Esophagus squamous epithelium (tissue), 4 donors: ENCODE results near the gene KIF1B.

Source experiments
- POLR2A ChIP-seq, 4 donors: fragments of 450-650 bp; IDR thresholded peaks; one replicate each; pipeline ENCODE4 v1.6.1; 2017; ENCODE audit warnings: antibody characterized with exemption in 4 of 4, mild to moderate bottlenecking in 4 of 4, moderate library complexity in 3 of 4
- TF ChIP-seq, protein P1 (sequence below), 6 experiments: fragments of 450-650 bp in 4 of 6; fragments of 200-600 bp in 2 of 6; sonication (generic) in 2 of 6; IDR thresholded peaks; one replicate each; pipeline ENCODE4 v1.5.1; 2016 to 2019; ENCODE audit warnings: antibody characterized with exemption in 6 of 6, mild to moderate bottlenecking in 4 of 6, moderate library complexity in 4 of 6

DNA sequence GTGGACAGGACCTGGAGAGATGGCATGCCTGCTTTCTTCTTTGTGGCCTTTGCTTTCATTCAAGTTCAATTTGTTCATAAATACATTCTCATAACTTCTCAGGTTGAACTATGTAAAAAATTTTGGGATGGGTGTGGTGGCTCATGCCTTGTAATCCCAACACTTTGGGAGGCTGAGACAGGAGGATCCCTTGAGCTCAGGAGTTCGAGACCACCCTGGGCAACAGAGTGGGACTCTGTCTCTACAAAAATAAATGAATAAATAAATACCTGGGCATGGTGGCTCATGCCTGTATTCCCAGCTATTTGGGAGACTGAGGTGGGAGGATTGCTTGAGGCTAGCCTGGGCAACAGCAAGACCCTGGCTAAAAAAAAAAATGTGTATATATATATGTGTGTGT lies 2.1 kb downstream of the KIF1B start:
- TF ChIP-seq, protein P1, sequence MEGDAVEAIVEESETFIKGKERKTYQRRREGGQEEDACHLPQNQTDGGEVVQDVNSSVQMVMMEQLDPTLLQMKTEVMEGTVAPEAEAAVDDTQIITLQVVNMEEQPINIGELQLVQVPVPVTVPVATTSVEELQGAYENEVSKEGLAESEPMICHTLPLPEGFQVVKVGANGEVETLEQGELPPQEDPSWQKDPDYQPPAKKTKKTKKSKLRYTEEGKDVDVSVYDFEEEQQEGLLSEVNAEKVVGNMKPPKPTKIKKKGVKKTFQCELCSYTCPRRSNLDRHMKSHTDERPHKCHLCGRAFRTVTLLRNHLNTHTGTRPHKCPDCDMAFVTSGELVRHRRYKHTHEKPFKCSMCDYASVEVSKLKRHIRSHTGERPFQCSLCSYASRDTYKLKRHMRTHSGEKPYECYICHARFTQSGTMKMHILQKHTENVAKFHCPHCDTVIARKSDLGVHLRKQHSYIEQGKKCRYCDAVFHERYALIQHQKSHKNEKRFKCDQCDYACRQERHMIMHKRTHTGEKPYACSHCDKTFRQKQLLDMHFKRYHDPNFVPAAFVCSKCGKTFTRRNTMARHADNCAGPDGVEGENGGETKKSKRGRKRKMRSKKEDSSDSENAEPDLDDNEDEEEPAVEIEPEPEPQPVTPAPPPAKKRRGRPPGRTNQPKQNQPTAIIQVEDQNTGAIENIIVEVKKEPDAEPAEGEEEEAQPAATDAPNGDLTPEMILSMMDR (IDR thresholded peaks at IDR 0.05): no peak
- TF ChIP-seq POLR2A (IDR thresholded peaks at IDR 0.05): no peak
